ENCODE results near the gene CCNK. TPM values are rescaled to one million over a fixed set of nuclear protein-coding genes. Genes with fewer than 3 reads are reported as not detected.

Gene CCNK
- total RNA-seq, 1 experiment from 2014 or later, result 19.8 TPM

DNA sequence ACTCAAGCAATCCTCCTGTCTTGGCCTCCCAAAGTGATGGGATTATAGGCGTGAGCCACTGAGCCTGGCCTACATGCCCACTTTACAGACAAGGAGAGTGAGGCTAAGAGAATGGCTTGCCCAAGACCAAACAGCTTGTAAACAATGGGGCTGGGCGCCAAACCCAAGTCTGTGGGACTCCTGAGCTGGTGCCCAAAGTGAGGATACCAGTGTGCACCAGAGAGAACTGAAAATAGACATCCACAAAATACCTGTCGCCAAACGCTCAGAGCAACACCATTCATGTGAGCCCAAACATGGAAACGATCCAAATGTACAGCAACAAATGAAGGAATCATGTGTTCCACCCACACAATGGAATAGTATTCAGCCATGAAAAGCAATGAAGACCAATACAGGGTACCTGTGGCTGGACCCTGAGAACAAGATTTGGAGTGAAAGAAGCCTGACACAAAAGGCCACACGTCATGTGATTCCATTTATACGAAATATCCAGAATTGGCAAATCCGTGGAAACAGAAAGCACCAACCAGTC, 38.2 kb downstream of the CCNK start:
- DNase-seq (ENCODE audit: low read depth), result no peak

DNA sequence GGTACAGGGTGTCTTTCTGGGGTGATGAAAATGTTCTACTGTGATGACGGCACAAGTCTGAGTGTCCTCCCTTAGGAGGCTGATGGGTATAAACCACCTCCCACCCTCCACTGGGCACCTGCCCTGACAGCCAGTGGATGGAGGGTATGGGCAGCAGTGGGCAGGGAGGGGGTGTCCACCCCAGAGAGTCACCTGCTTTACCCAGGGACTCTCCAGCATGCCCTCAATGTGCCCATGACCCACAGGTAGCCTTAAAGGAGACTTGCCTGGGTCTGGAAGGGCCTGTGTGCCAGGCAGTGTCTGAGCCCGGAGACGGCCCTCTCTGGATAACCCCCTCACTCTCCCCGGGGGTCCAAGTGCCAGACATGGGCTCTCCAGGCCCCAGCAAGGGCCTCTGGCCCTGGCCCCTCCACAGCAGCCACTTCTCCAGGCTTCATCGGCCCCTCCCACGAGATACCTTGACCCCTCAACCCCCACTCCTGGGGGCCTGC, 38.8 kb downstream of the CCNK start:
- no peak for DNase-seq (ENCODE audit: low read depth)

DNA sequence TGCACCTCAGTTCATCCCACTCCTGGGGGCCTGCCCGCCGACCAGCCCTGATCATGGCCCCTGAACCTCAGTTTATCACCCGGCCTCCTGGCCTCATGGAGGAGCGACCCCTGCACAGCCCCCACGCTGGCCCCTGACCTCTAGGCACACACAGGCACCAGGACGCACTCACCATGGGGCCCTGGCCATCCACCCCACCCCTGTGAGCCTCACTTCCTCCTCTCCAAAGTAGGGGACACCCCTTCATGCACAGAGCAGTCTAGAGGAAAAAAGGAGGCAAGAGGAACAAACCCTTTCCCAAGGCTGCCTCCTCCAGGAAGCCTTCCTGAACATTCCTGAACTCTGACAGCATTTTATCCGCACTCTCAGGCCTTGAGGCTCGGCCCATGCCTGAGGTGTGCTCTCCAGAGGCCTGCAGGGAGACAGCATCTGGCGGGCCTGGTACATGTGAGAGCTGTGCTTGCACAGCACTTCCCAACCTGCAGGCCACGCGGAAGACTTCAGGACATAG, 39.4 kb downstream of the CCNK start:
- DNase-seq (ENCODE audit: low read depth), result no peak

DNA sequence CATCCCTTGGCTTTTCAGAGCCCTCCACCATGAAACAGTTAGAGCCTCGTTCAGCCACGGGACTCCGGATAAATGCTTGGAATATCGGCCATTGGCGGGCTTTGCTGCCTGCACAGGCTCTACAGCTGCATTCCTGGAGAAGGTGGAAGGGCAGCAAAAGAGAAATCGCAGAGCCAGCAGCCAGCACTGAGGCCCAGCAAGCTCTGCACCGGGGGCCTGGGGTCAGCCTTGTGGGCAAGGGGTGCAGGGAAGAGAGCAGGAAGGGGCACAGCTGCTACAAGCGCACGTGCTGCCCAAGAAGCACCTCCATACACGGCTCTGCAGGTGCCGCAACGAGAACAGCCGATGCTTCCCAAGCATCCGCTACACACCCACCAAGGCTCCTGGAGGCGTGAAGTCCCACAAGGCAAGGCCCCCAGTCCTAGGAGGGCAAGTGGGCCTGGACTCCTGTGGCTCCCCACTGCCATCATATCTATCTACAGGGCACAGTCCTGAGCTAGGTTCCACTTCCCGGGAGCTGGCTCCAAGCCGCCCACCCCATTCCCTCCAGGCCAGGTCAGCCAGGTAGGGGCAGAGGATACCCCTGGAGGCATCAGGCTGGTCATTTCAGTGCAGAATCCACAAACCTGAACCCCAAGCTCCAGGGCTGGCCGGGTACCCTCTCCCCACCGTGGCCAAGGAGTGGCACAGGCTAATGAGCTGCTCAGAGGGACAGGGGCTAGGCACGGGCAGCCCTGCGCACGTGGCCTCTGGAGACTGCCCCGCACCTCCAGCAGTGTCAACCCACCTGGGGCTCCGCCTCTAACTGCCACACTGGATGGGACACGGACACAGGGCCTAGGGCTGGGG, 40.2 kb downstream of the CCNK start:
- DNase-seq (ENCODE audit: low read depth), result no peak

DNA sequence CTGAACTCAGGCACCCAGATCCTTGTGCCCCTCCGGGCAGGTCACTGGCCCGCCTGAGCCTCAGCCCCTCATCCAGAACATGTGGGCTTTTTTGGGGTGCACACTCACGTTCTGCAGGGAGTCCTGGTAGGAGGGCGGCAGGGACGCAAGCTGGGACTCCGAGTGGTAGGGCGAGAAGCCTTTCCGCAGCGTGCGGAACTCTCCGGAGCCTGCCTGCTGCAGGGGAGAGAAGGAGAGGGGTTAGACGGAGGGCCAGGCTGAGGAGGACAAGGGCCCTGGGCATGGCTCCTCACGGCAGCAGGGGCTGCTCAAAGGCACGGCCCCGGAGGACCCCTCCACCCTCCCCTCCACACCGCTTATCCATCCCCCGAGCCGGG, 40.8 kb downstream of the CCNK start:
- no peak for DNase-seq (ENCODE audit: low read depth)

DNA sequence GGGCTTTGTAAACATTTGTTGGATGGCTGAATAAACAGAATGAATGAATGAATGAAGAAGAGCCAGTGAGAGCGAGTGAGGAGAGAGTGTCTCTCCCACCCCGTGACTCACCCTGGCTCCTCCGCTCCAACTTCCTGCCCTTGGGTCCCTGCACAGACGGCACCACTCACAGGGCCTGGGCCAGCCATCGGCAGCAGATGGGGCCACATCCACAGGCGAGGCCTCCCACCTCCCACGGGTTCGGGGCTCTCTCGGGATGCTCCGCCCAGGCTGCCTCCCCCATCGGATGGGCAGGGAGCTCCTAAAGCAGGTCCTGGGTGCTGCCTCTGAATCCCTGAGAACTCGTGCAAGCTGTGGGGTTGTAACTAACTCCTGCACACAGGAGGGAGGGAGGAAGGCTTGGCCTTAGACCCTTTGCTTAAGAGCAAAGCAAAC, 41.3 kb downstream of the CCNK start:
- no peak for DNase-seq (ENCODE audit: low read depth)

DNA sequence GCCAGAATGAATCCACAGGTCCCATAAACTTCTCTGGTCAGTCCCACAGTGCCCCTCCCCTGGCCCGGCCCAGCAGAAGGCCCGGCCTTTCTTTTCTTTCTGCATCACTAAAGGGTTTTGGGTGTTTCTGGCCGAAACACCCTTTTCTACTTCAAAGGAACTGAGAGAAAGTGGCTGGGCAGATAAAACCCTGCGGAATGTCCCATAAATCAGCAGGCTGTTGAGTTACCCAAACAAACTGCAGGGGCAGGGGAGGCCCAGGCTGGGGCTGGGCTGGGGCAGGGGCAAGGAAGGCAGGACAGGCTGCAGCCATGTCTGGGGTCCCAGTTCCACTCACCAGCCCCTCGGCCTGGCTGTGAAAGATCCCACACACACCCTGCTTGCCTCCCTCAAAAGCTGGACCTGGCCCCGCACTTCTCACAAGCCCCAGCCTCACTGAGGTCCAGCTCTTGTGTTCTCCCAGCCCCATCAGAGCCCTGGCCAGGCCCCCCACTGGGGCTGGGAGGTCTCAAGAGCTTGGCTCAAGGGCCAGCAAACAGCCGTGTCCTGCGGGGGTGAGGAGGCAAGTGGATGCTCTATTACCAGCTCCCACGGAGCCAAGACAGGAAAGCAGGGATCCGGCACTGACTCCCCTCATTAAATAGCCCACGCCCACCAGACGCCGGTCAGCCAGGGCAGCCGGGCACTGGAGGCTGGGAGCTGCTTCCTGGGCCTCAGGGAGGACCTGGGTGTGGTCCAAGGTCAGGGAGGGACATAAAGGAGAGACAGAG, 41.9 kb downstream of the CCNK start:
- DNase-seq (ENCODE audit: low read depth), result no peak

DNA sequence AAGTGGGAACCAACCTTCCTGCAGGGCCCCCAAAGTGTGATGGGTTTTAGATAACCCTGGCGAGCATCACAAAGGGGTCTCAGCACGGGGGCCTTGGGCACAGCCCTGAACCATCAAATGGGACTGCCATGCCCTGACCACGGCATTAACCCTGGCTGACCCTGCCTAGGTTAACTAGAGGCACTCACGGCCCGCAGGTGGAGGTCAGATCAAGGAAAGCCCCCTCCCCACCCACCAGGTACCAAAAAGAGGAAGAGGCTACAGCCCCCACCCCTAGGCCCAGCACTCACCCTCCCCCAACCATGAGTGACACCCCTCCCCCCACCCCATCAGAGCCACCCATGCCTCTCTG, 42.5 kb downstream of the CCNK start:
- DNase-seq (ENCODE audit: low read depth), result no peak

DNA sequence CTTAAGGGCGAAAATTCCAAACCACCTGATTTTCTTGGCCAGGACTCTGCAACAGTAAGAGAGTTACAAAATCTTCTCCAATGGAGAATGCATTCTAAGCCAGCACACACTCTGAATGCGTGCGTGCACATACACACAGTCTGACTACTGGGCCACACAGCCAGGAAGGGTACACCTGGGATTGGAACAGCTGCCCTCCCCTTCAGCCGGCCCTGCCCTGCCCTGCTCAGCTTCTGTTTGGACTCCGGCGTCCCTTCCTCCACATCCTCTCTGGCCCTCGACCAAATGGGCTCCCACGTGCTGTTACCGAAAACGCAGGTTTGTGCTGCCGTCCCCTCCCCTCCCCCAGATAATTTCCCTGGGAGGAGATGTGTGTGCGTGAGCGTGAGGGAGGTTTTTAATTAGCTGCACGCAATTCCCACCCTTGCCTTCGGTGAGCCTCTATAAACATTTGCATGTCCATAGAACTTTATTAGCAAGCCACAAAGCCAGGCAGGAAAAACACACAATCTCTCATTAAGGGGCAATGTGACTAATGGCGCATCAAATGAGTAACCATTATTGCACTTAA, 43.0 kb downstream of the CCNK start:
- DNase-seq (ENCODE audit: low read depth), result no peak

DNA sequence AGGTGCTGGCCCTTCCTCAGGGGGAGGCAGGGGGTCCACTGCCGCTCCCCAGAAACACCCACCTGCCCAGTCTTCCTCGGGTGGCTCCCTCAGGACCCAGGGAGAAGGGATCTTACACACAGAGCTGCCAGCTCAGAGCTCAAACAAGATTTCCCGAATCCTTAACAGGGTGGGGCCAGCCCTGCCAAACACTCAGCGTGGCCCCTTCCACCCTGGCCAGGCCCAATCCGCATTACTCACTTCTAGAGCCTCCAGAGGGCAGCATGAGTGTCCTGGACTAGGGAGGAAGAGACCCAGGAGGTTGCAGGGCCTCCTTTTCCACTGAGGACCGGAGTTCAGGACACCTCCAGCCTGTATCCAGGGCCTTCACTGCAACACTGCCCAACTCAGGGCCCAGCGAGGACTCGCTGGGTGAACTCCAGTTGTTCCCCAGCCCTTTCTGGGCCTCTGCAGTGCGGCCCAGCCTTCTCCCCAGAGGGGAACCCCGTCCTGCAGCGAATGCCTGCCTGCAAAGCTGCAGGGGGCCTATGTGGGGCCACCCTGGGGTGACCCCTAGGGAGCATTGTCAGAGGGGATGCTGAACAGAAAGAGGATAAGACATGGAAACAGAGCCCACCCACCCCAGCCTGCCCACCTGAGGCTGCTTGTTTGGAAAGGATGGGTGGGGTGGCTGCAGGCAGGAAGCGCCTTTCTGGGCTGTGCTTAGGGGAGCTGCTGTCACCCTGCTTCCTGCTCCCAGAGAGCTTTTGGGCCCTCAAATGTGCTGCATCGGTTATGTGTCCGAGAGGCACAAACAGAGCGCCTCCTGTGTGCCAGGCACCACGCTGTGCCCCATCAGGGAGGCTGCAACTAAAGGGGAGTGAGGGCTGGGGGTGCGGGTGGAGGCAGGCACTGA, 43.8 kb downstream of the CCNK start:
- DNase-seq (ENCODE audit: low read depth), result no peak

DNA sequence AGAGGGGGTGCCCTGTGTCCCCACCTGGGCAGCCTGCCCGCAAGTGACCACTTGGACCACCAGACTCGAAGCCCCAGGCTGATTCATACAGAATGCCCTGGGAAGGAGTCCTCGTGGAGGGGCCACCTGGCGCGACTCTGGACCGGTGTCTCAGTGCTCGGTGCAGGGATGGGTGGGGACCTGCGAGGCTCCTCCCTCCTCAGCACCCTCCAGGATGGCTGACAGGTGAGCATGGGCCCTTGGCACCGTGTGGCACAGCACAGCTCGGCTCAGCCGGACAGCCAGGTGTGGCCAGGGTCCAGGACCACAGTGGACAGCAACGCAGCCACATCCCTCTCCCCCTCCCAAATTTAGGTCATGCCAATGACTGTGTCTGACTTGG, 44.5 kb downstream of the CCNK start:
- DNase-seq (ENCODE audit: low read depth), result no peak

DNA sequence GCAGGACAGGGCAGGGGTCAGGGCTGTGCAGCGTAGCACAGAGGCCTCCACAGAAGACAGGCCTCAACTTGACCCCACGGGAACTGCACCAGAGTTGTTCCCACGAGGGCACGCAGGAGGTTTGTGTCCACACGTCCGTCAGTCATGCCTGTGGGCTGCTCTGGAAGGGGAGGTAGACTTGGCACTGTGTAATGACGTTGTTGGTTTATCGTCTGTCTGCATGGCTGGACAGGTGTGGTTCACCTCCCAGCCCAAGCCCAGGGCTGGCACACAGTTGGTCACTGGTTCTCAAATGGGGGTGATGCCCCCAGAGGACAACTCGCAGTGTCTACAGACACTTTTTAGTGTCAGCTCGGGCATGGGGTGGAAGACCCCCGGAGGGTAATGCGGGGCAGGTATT, 45.8 kb downstream of the CCNK start:
- no peak for DNase-seq (ENCODE audit: low read depth)

DNA sequence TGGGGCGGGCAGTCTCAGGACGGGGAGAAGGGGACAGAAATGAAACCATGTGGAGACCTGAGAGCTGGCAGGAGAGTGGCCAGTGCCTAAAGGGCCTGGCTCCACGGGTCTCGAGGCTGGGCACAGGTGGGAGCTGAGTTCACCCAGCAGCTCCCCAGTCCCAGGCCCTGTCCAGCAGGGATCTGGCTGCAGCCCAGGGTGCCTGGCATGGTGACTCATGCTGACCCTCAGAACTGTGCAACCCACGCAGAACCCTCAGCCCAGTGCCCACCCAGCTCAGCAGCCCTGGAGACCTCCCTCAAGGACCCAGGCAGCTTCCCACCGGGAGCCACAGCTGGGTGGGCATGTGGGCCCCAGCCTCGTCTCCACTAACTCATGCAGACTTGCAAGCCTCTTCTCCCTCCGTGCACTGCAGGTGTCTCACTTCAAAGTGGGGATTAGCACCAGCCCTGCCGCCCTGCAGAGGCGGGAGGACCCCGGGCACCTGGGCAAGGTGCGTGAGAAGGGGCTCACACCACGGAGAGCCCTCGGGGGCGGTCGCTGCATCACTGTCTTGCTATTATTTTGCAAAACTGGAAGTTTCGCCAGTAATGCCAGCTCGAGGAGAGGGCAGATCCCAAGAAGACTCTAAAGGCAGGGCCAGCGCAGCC, 46.3 kb downstream of the CCNK start:
- DNase-seq (ENCODE audit: low read depth), result no peak

DNA sequence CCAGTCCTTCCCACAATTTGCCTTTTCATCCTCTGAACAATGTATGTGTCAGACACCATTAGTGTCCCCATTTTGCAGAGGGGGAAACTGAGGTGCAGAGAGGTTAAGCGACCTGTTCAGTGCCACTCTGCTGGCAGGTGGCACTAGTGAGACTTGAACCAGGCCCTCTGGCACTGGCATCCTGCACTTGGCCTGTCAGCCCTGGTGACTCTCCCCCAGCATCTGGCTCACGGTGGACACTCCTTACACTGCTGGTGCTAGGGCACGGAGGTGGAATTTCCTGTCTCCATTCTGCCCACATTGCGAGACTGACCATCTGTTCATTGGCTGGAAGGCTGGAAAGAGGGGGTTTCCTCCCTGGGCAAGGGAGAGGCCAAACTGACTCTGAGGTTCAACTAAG, 48.7 kb downstream of the CCNK start:
- DNase-seq (ENCODE audit: low read depth), result peak; percentile 32

DNA sequence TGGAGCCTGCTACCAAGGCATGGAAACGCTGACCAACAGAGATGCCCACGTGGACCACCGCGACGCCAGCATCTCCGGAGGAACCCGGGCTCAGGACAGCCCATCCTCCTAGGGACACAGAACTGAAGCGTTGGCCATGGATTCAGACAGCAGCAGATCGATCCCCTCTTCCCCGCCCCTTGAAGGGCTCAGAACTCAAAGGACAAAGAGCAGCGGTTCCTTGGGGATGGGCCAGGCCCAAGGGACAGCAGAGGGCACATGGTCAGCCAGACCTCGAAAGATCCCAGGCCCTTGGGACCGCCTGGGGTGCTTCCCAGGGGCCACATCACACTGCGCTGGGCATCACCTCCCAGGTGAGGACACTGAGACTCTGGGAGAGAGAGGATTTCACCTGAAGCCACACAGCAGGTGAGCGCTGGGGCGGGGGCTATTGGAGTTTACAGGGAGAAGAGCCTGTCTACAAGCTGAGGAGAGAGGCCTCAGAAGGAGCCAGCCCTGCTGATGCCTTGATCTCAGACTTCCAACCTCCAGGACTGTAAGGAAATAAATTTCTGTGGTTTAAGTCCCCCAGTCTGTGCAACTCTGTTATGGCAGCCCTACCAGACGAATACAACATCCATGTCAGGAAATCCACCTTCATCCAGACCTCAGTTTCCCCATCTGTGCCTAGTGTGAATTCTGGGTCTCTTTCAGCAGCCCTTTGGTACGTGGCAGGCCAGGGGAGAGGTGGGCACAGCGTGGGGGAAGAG, 49.4 kb downstream of the CCNK start:
- no peak for DNase-seq (ENCODE audit: low read depth)

DNA sequence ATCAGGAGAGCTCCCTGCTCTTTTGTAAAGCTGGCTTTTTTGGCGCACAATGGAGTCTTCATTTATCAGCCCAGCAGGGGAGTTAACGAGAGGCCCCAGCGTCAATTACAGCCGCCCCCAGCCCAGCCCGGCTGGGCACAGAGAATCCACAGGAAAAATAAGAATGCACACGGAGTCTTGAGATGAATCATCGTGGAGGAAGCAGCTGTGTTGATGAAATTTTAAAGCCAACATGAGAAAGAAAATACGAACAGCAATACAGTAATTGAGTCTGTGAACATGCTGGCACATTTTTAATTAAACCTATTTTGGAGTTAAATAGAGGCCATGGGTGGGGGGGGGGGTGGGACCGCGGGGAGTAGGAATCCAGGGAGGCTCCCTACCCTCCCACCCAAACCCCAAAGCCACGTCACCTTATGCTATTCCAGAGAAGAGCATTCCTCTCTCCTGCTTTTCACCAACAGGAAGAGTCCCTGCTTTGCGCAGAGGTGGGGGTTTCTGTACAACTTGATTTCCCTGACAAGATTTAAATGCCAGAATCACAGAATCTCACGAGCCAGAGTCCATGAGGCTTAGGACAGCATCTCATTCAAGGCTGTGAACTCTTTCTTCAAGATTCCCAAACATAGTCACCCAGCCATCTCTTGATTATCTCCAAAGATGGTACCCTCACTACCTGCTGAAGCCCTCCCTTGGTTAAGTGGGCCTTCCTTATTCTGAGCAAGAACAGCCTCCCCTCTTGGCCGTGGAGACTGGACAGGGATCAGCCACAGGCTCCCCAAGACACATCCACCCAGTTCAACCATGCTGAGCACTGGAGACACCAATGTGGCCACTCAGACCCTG, 50.3 kb downstream of the CCNK start:
- peak; percentile 46 for DNase-seq (ENCODE audit: low read depth)

DNA sequence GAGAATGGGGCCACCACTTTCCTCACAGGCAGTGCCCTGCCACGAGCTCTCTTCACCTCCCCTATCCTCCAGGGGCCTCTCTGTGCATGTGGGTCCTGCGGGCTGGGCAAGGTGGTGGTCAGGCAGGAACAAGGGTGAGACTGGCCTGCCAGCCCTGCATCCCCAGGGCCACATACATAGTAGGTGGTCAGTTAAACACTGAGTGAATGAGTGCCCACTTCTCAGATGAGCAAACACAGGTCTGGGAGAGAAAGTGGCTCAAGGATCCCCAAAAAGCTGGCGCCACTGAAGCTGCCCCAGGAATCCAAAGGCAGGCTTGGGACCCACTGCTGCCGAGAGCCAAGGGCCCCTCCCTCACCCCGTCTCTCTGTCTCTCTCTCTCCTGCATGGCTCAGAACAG, 51.1 kb downstream of the CCNK start:
- DNase-seq (ENCODE audit: low read depth), result no peak

DNA sequence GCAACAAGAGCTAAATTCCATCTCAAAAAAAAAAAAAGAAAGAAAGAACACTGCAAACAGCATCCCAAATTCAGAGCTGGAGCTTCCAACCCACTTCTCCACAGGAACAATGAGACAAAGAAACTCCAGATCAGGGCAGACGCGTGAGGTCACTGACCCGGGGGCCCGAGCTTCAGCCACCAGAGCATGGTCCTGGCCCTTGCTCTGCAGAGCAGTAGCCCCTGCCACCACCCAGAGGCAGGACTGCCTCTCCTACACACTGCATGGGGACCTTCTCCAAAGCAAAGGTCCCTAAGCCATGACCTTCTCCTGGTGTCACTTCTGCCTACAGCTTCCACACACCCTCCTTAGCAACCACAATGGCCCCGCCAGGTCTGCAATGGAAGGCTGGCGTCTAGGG, 53.1 kb downstream of the CCNK start:
- no peak for DNase-seq (ENCODE audit: low read depth)

DNA sequence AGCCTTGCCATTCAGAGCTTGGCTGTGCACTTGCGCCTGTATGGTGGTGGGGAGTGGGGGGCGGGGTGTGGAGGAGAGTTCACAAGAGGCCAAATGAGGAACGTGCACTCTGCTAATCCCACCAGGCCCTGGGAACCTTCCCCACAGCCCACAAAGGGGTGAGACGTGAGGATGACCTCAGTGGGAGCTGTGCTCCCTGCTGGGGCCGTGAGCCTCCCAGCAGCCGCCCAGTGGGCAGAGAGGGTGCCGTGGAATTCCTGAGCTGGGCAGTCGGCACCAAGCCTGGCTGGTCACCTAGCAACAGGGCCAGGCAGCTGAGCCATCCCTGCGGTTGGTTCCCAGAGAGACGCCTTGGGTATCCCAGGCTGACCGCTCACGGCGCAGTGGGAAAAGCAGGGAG, 53.7 kb downstream of the CCNK start:
- peak; percentile 88 for DNase-seq (ENCODE audit: low read depth)
